Measurements from ENCODE around the gene TRIM29. TPM values are rescaled to one million over a fixed set of nuclear protein-coding genes. Genes with fewer than 3 reads are reported as not detected.

The TRIM29 gene
- total and polyA plus RNA-seq, 2 experiments from 2014 or later = not detected

DNA sequence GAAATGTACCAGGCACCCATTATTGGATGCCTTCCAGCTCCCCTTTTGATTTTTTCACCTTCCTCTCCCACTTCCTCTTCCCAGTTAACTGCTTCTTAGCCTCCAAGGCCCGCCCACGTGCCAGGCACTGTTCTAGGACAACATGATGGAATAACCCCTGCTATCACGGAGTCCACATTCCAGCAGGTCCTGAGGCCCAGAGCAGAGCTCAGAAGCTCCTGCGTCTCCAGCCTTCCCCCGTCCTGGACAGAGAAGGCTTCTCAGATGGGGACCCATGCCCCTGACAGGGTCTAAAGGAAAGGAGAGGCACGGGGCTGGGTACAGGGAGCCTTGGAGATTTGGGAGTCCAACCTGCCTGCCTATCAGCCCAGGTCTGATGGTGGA, 29.1 kb downstream of the TRIM29 start:
- DNase-seq (ENCODE audit: low read depth in 1 of 2, low spot score in 1 of 2) = no peak
- Histone ChIP-seq H3K4me3 (no peak overlapping the region), H3K4me1 (ENCODE audit: low read depth) (no peaks in the 10 kb centered on the region), H3K27me3 (peaks cover 26% of the 10 kb centered on the region), H3K36me3 (no peaks in the 10 kb centered on the region), H3K9me3 (ENCODE audit: low read depth) (no peaks in the 10 kb centered on the region), H3K27ac (no peak overlapping the region)
- TF ChIP-seq, protein P1, sequence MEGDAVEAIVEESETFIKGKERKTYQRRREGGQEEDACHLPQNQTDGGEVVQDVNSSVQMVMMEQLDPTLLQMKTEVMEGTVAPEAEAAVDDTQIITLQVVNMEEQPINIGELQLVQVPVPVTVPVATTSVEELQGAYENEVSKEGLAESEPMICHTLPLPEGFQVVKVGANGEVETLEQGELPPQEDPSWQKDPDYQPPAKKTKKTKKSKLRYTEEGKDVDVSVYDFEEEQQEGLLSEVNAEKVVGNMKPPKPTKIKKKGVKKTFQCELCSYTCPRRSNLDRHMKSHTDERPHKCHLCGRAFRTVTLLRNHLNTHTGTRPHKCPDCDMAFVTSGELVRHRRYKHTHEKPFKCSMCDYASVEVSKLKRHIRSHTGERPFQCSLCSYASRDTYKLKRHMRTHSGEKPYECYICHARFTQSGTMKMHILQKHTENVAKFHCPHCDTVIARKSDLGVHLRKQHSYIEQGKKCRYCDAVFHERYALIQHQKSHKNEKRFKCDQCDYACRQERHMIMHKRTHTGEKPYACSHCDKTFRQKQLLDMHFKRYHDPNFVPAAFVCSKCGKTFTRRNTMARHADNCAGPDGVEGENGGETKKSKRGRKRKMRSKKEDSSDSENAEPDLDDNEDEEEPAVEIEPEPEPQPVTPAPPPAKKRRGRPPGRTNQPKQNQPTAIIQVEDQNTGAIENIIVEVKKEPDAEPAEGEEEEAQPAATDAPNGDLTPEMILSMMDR (IDR thresholded peaks at IDR 0.05; ENCODE audit: low read depth, low read length) = no peak

DNA sequence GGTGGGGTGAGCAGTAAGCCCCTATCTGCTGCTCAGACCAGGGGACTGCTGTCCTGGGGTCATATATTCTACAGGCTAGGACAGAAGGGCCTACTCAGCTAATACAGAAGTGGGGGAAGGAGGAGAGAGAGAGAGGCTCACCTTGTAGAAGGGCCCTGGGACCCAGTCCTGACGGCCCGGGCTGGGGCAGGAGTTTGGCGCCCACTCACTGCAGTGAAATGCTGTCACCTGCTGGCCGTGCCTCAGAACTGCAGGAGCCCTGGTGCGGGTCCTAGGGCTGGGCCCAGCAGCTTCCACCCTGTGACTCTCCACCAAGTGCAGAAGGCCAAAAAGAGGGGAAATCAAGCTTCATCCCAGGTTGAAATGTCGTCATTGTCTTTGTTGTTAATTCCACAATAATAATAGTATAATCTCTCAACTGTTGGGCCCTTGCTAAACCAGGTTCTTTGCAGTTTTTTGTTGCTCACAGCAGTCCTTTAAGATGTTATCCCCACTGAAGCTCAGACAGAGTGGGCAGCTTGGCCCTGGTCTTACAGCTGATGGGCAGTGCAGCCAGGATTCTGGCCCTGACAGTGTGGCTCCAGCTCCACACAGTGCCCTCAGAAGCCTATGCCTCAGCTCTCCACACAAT, 29.6 kb downstream of the TRIM29 start:
- Histone ChIP-seq H3K27ac (no peak overlapping the region), H3K4me1 (ENCODE audit: low read depth) (no peaks in the 10 kb centered on the region), H3K36me3 (no peaks in the 10 kb centered on the region), H3K4me3 (no peak overlapping the region), H3K9me3 (ENCODE audit: low read depth) (no peaks in the 10 kb centered on the region), H3K27me3 (peaks cover 22% of the 10 kb centered on the region)
- TF ChIP-seq, protein P1 (IDR thresholded peaks at IDR 0.05; ENCODE audit: low read depth, low read length) = peak; percentile 100
- DNase-seq (ENCODE audit: low read depth in 1 of 2, low spot score in 1 of 2) = peak; percentile 64 to 85

DNA sequence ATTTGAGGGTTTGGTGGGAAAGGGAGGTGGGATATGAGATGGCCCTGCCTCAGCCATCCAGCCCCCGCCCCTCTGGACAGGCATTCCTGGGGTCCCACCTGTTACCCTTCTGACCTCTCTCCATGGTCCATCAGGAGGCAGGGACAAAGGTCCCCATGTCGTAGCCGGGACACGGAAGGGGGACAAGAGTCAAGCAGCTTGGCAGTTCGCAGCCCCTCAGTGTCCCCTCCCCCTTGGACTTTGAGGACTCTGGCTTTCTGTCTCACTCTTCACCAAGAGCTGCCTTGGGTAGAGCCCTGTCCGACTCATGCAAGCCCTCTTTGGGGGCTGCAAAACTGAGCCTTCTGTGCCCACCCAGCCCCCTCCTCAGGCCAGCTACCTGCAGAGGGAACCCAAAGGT, 30.2 kb downstream of the TRIM29 start:
- TF ChIP-seq, protein P1 (IDR thresholded peaks at IDR 0.05; ENCODE audit: low read depth, low read length) = no peak
- H3K27me3 ChIP-seq = peaks cover 16% of the 10 kb centered on the region

DNA sequence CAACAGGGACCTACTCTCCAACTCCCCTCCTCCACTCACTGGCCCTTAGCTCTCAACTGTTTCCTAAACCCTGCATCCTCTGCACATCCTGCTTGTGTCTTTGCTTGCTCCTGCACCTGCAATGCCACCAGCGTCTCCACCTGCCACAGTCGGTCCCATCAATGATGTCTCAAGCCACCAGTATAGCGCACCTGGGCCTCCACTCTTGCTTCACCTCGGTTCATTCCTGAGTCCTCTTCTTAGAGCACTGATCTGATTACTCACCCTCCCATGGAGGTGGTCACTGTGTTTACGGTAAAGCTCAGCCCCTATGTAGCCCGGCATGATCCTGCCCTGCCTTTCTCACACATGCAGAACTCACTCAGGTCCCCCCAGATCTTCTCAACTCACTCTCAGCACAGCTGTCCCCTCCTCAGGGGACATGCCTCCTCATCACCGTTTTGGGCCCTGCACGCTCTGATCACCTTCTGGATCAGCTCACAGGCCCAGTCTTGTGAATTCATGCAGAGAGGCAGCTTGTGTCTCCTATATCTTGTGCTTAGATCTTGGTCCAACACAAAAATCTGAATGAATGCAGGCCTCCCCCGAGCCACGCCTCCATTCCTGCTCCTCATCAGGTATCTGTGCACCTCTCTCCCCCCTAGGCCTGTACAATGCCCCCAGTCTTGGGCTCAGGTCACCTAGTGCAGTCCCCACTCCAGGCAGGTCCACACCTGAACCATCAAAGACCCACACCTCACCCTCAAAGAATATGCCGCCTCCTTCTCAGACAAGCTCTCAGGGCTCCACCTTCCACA, 31.4 kb downstream of the TRIM29 start:
- H3K27me3 ChIP-seq = peaks cover 11% of the 10 kb centered on the region
- H3K4me3 ChIP-seq = no peak overlapping the region

More for the DNA sequence above, 30.2 kb downstream of the TRIM29 start:
- H3K4me3 ChIP-seq = no peak overlapping the region
- no peak overlapping the region for H3K27ac ChIP-seq
- H3K36me3 ChIP-seq = no peaks in the 10 kb centered on the region
- DNase-seq (ENCODE audit: low read depth in 1 of 2, low spot score in 1 of 2) = no peak
- H3K9me3 ChIP-seq (ENCODE audit: low read depth) = no peaks in the 10 kb centered on the region
- no peaks in the 10 kb centered on the region for H3K4me1 ChIP-seq (ENCODE audit: low read depth)

DNA sequence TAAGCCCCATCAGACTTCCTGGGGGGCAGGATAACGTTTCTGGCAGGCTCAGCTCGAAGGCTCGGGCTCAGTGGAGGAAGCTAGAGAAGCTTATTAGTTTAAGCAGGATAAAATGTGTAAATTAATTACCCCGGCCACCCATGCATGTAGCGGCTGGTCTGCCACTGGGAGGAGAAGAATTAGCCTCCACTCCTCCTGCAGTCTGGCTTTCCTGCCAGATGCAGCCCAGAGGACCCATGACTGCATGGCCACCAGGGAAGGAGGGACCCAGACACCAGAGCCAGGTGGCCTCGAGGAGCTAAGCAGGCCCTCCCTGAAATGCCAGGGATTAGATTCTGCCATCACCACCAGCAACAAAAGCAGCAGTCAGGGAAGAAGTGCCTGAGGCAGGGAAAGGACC, 32.3 kb downstream of the TRIM29 start:
- Histone ChIP-seq H3K9me3 (ENCODE audit: low read depth) (no peaks in the 10 kb centered on the region), H3K27me3 (peaks cover 11% of the 10 kb centered on the region), H3K27ac (no peak overlapping the region), H3K4me3 (no peak overlapping the region), H3K4me1 (ENCODE audit: low read depth) (no peaks in the 10 kb centered on the region), H3K36me3 (no peaks in the 10 kb centered on the region)
- no peak for DNase-seq (ENCODE audit: low read depth in 1 of 2, low spot score in 1 of 2)
- TF ChIP-seq, protein P1 (IDR thresholded peaks at IDR 0.05; ENCODE audit: low read depth, low read length) = no peak

More for the DNA sequence above, 31.4 kb downstream of the TRIM29 start:
- Histone ChIP-seq H3K27ac (no peak overlapping the region), H3K9me3 (ENCODE audit: low read depth) (no peaks in the 10 kb centered on the region), H3K4me1 (ENCODE audit: low read depth) (no peaks in the 10 kb centered on the region), H3K36me3 (no peaks in the 10 kb centered on the region)
- TF ChIP-seq, protein P1 (IDR thresholded peaks at IDR 0.05; ENCODE audit: low read depth, low read length) = no peak
- no peak for DNase-seq (ENCODE audit: low read depth in 1 of 2, low spot score in 1 of 2)

Data from cardiac muscle cell (in vitro differentiated cells and primary cell).